Measurements from ENCODE around the gene CROCC2. TPM values are rescaled to one million over a fixed set of nuclear protein-coding genes. Genes with fewer than 3 reads are reported as not detected.

CROCC2 gene
- total and polyA plus RNA-seq, 2 donors (not counting 1 experiment from before 2014, with no cell fraction given): not detected

GRCh38 chr2:241040081-241040803, 134.1 kb downstream of the CROCC2 start:
- no peaks in the 10 kb centered on the region for H3K9me3 ChIP-seq (ENCODE audit: control extremely low read depth in 1 of 3, control insufficient read depth in 2 of 3, insufficient read depth in 1 of 3, low read length in 2 of 3)
- peaks cover 59 to 70% of the 10 kb centered on the region in 2 donors for H3K4me1 ChIP-seq (ENCODE audit: control insufficient read depth in 2 of 2, insufficient read depth in 2 of 2, low read length in 2 of 2)
- no peaks in the 10 kb centered on the region for H3K27me3 Mint-ChIP-seq
- POLR2A ChIA-PET: no interaction called here
- peaks cover 0 to 3% of the 10 kb centered on the region in 2 experiments for H3K36me3 ChIP-seq (replicated peaks in 1 of 2; ENCODE audit: control extremely low read depth in 1 of 2, control insufficient read depth in 1 of 2, extremely low read depth in 1 of 2, insufficient read depth in 2 of 2, low read length in 1 of 2)
- WGBS (ENCODE audit: insufficient coverage): 93% methylated on average over 10 of the region's 13 CpGs
- no peak for ATAC-seq (ENCODE audit: low read depth)
- CTCF ChIA-PET: interaction anchor here (0.7 kb wide), 1 partner anchor 61 kb away, joined by 3 read pairs; the partner anchor contains the start of gene MTERF4
- no peak overlapping the region for H2AFZ ChIP-seq (ENCODE audit: insufficient read depth, low read depth, low read length, poor library complexity, severe bottlenecking)
- intact Hi-C loops (cut with micrococcal nuclease): loop anchor here (5.0 kb wide), 3 partner anchors 37 to 62 kb away; partner anchors contain the start of gene MTERF4
- peak overlapping the region; percentile 90 to 96 for H3K27ac ChIP-seq (ENCODE audit: low read length in 2 of 2)
- H3K27ac Mint-ChIP-seq: peak overlapping the region; percentile 91
- peak overlapping the region; percentile 92 for H3K4me3 Mint-ChIP-seq
- H3K27me3 ChIP-seq (replicated peaks in 1 of 4; ENCODE audit: control extremely low read depth in 1 of 4, control insufficient read depth in 3 of 4, insufficient read depth in 4 of 4, low read length in 3 of 4): no peaks in the 10 kb centered on the region
- peak overlapping the region in 1 of 5 experiments; percentile 15 for H3K4me3 ChIP-seq (ENCODE audit: control extremely low read depth in 1 of 5, extremely low read depth in 1 of 5, insufficient read depth in 1 of 5, low read depth in 2 of 5, low read length in 4 of 5)
- peaks cover 22% of the 10 kb centered on the region for H3K79me2 ChIP-seq (ENCODE audit: control insufficient read depth, insufficient read depth, low read length)
- no peak overlapping the region for H3K9ac ChIP-seq (ENCODE audit: low read length)
- DNase-seq: no peak
- TF ChIP-seq CTCF (IDR thresholded peaks at IDR 0.05): no peak
- no peak for TF ChIP-seq EZH2 (IDR thresholded peaks at IDR 0.05; ENCODE audit: borderline replicate concordance, insufficient read depth, low read depth, low read length, poor library complexity, severe bottlenecking)
- peak overlapping the region; percentile 58 for H3K4me2 ChIP-seq (replicated peaks; ENCODE audit: low read depth, low read length, poor library complexity, severe bottlenecking)
- peaks cover 72% of the 10 kb centered on the region for H3K4me1 Mint-ChIP-seq
- no peaks in the 10 kb centered on the region for H3K9me3 Mint-ChIP-seq (ENCODE audit: insufficient read depth)
- H4K20me1 ChIP-seq (ENCODE audit: control insufficient read depth, insufficient read depth, low read length, poor library complexity, severe bottlenecking): no peaks in the 10 kb centered on the region

- H3K9me3 Mint-ChIP-seq (ENCODE audit: insufficient read depth): no peaks in the 10 kb centered on the region
- no peaks in the 10 kb centered on the region for H3K27me3 ChIP-seq (replicated peaks in 1 of 4; ENCODE audit: control extremely low read depth in 1 of 4, control insufficient read depth in 3 of 4, insufficient read depth in 4 of 4, low read length in 3 of 4)
- TF ChIP-seq EZH2 (IDR thresholded peaks at IDR 0.05; ENCODE audit: borderline replicate concordance, insufficient read depth, low read depth, low read length, poor library complexity, severe bottlenecking) (no peak), CTCF (IDR thresholded peaks at IDR 0.05) (no peak)
- POLR2A ChIA-PET: no interaction called here
- H3K79me2 ChIP-seq (ENCODE audit: control insufficient read depth, insufficient read depth, low read length): peaks cover 22% of the 10 kb centered on the region
- CTCF ChIA-PET: interaction anchor here (0.7 kb wide), 1 partner anchor 37 kb away, joined by 5 read pairs; no protein-coding TSS in a partner anchor
- WGBS (ENCODE audit: insufficient coverage): 3% methylated on average over 5 of the region's 5 CpGs
- peak overlapping the region; percentile 92 for H3K4me3 Mint-ChIP-seq
- ATAC-seq (ENCODE audit: low read depth) (peak; percentile 67), DNase-seq (peak; percentile 92)
- H3K4me1 Mint-ChIP-seq: peaks cover 66% of the 10 kb centered on the region
- no peaks in the 10 kb centered on the region for H4K20me1 ChIP-seq (ENCODE audit: control insufficient read depth, insufficient read depth, low read length, poor library complexity, severe bottlenecking)
- no peaks in the 10 kb centered on the region for H3K27me3 Mint-ChIP-seq
- H3K4me2 ChIP-seq (replicated peaks; ENCODE audit: low read depth, low read length, poor library complexity, severe bottlenecking): peak overlapping the region; percentile 58
- H3K4me1 ChIP-seq (ENCODE audit: control insufficient read depth in 2 of 2, insufficient read depth in 2 of 2, low read length in 2 of 2): peaks cover 58 to 62% of the 10 kb centered on the region in 2 donors
- H3K27ac Mint-ChIP-seq: peak overlapping the region; percentile 91
- peaks cover 0 to 3% of the 10 kb centered on the region in 2 experiments for H3K36me3 ChIP-seq (replicated peaks in 1 of 2; ENCODE audit: control extremely low read depth in 1 of 2, control insufficient read depth in 1 of 2, extremely low read depth in 1 of 2, insufficient read depth in 2 of 2, low read length in 1 of 2)
- peak overlapping the region in 1 of 5 experiments; percentile 15 for H3K4me3 ChIP-seq (ENCODE audit: control extremely low read depth in 1 of 5, extremely low read depth in 1 of 5, insufficient read depth in 1 of 5, low read depth in 2 of 5, low read length in 4 of 5)
- peak overlapping the region; percentile 90 to 96 for H3K27ac ChIP-seq (ENCODE audit: low read length in 2 of 2)
- H3K9ac ChIP-seq (ENCODE audit: low read length): peak overlapping the region; percentile 48
- H2AFZ ChIP-seq (ENCODE audit: insufficient read depth, low read depth, low read length, poor library complexity, severe bottlenecking): peak overlapping the region; percentile 52
- no peaks in the 10 kb centered on the region for H3K9me3 ChIP-seq (ENCODE audit: control extremely low read depth in 1 of 3, control insufficient read depth in 2 of 3, insufficient read depth in 1 of 3, low read length in 2 of 3)
- intact Hi-C loops (cut with micrococcal nuclease): loop anchor here (1.0 to 5.0 kb wide), 5 partner anchors 23 to 61 kb away; partner anchors contain the start of genes MTERF4 and SNED1
These were observed 135.5 kb downstream of the CROCC2 start for GRCh38 chr2:241041589-241042158.

Measured in B cell (primary cell).